Kidney (tissue), 14 donors: Measurements from ENCODE around the gene C16orf46. TPM values are rescaled to one million over a fixed set of nuclear protein-coding genes. Genes with fewer than 3 reads are reported as not detected.

Experiments
- DNase-seq, 5 donors: peaks; one replicate each; pipeline ENCODE4 v3.0.0-alpha.2; 2013 to 2020
- FAIRE-seq: peaks from 2 replicates; lab custom pipeline; 2012; peaks lifted over from hg19 to GRCh38; lab: Jason Lieb, UNC
- H3K27ac ChIP-seq, 2 donors: one replicate each; pipeline ENCODE4 v1.7.0; 2013; ENCODE audit warnings: low read depth in 2 of 2, low read length in 2 of 2, inconsistent platforms in 1 of 2
- H3K27me3 ChIP-seq: one replicate; pipeline ENCODE4 v1.7.1; 2013; ENCODE audit warnings: low read length, inconsistent platforms; ENCODE audit not compliant: control insufficient read depth, insufficient read depth
- H3K36me3 ChIP-seq, 3 donors: one replicate each; pipeline versions ENCODE4 v1.7.0 to v1.7.1; 2013; ENCODE audit warnings: low read length in 3 of 3, control low read depth in 1 of 3, inconsistent platforms in 1 of 3; ENCODE audit not compliant: insufficient read depth in 3 of 3, control insufficient read depth in 2 of 3
- H3K4me1 ChIP-seq, 3 donors: one replicate each; pipeline versions ENCODE4 v1.7.0 to v1.7.1; 2013; ENCODE audit warnings: low read length in 3 of 3, inconsistent platforms in 1 of 3, low read depth in 1 of 3; ENCODE audit not compliant: control insufficient read depth in 2 of 3, insufficient read depth in 2 of 3
- H3K4me3 ChIP-seq, 3 donors: one replicate each; pipeline versions ENCODE4 v1.7.0 to v1.8.1; 2013; ENCODE audit warnings: low read length in 3 of 3, control low read depth in 1 of 3, inconsistent platforms in 1 of 3
- H3K9ac ChIP-seq, 3 donors: one replicate each; pipeline versions ENCODE4 v1.7.0 to v1.7.1; 2013; ENCODE audit warnings: low read length in 3 of 3, control low read depth in 1 of 3, inconsistent platforms in 1 of 3
- H3K9me3 ChIP-seq, 3 donors: one replicate each; pipeline versions ENCODE4 v1.7.0 to v1.7.1; 2013; ENCODE audit warnings: low read length in 3 of 3, control low read depth in 1 of 3, inconsistent platforms in 1 of 3; ENCODE audit not compliant: control insufficient read depth in 2 of 3, insufficient read depth in 1 of 3
- intact Hi-C: fragments of 100-400 bp; cut with DNase I; formaldehyde crosslinking; loops from one replicate; pipeline ENCODE4 v1.11.1; 2022
- polyA plus RNA-seq: library from polyadenylated mRNA; stranded (reverse); fragments of 350-450 nt; fragmentation: Illumina TruSeq; extraction: RNeasy Lipid Tissue Mini Kit (QIAGEN cat#74804); gene quantifications from one replicate; pipeline ENCODE4 v1.2.3, GENCODE V29; 2014; ENCODE audit warnings: low read depth, low replicate concordance; ENCODE audit not compliant: insufficient read depth
- total RNA-seq: library from RNA; stranded (reverse); fragmentation: NEBNext Ultra II Directional; extraction: Animal tissue kit (Norgen Biotek cat#: 25700); gene quantifications from one replicate; pipeline ENCODE4 v1.2.1, GENCODE V29; 2021
- TF ChIP-seq, protein P1 (sequence below): IDR thresholded peaks from 3 replicates; pipeline ENCODE4 v1.5.1; 2012; ENCODE audit warnings: mild to moderate bottlenecking, moderate library complexity, borderline replicate concordance; ENCODE audit not compliant: insufficient read depth; ENCODE audit errors: extremely low read depth
- donor health status: control.
- donor health status: control.
- donor health status: control.
- donor health status: control.
- donor health status: control.
- donor health status: DM: yes; HTN: yes; CAD: no.
- donor health status: Normal renal cell carcinoma (clear cell type).

Gene C16orf46
- total and polyA plus RNA-seq, 2 donors from 2014 or later = 0.47 to 1.7 TPM

DNA sequence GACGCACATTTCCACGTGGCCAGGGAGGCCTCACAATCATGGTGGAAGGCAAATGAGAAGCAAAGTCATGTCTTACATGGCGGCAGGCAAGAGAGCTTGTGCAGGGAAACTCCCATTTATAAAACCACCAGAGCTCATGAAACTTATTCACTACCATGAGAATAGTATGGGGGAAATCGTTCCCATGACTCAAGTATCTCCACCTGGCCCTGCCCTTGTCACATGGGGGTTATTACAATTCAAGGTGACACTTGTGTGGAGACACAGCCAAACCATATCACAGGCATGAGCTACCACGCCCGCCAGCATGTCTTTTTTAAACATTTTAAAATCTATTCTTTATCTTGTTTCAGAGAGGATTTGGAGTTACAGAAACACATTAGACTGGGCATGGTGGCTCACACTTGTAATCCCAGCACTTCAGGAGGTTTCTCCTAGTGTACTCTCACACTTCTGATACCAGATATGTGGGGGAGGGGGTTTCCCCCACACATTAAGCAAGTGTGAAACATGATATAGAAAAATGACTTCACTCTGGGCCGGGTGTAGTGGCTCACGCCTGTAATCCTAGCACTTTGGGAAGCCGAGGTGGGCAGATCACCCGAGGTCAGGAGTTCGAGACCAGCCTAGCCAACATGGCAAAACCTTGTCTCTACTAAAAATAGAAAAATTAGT is 47.0 kb downstream of the C16orf46 start:
- no peak for FAIRE-seq
- TF ChIP-seq, protein P1, sequence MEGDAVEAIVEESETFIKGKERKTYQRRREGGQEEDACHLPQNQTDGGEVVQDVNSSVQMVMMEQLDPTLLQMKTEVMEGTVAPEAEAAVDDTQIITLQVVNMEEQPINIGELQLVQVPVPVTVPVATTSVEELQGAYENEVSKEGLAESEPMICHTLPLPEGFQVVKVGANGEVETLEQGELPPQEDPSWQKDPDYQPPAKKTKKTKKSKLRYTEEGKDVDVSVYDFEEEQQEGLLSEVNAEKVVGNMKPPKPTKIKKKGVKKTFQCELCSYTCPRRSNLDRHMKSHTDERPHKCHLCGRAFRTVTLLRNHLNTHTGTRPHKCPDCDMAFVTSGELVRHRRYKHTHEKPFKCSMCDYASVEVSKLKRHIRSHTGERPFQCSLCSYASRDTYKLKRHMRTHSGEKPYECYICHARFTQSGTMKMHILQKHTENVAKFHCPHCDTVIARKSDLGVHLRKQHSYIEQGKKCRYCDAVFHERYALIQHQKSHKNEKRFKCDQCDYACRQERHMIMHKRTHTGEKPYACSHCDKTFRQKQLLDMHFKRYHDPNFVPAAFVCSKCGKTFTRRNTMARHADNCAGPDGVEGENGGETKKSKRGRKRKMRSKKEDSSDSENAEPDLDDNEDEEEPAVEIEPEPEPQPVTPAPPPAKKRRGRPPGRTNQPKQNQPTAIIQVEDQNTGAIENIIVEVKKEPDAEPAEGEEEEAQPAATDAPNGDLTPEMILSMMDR = no peak
- Histone ChIP-seq H3K27me3 (no peaks in the 10 kb centered on the region), H3K9me3 (no peaks in the 10 kb centered on the region), H3K4me3 (no peak overlapping the region), H3K27ac (no peak overlapping the region), H3K9ac (no peak overlapping the region), H3K36me3 (no peaks in the 10 kb centered on the region), H3K4me1 (no peaks in the 10 kb centered on the region)
- no peak for DNase-seq
- intact Hi-C loops = loop anchor here (10.0 kb wide), 1 partner anchor 715 kb away; no protein-coding TSS in a partner anchor

DNA sequence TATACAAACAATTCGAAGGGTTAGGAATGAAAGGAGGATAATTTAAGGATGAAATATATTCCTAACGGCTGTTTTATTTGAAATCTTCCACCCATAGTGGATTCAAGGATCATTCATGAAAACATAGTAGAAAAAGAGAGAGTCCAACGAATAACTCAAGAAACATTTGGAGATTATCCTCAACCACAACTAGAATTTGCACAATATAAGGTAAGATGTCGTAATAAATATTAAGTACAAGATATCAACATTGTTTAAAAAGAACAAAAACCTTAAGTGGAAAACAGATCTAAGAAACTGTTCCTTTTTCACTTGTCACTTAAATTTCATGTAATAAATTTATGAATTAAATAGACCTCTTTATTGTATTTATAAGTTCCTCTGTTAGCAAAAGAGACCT is 50.6 kb downstream of the C16orf46 start:
- no peak for FAIRE-seq
- TF ChIP-seq, protein P1 = no peak
- no peaks in the 10 kb centered on the region for H3K9me3 ChIP-seq
- intact Hi-C loops = no loop called here
- H3K9ac ChIP-seq = no peak overlapping the region
- H3K4me1 ChIP-seq = no peaks in the 10 kb centered on the region
- no peaks in the 10 kb centered on the region for H3K27me3 ChIP-seq
- no peaks in the 10 kb centered on the region for H3K36me3 ChIP-seq
- no peak overlapping the region for H3K4me3 ChIP-seq
- no peak for DNase-seq
- H3K27ac ChIP-seq = no peak overlapping the region

DNA sequence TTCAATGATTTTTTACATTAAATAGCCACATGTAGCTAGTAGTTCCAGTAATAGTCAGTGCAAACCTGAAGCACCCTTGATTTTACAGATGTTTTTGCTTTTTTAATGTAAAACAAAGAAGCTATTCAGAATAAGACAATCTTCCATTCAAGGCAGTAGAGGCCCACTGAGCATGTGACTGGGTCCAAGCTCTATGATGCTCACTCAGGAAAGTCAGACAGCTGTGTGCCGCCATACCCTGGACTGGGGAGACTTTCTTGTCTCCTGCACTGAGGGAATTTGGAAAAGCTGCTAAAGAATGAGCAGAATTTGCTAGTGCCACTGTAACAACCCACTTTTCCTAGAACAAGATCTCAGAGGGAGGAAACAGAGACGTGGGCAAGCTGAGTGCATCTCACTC is 58.5 kb downstream of the C16orf46 start:
- H3K27me3 ChIP-seq = no peaks in the 10 kb centered on the region
- no peaks in the 10 kb centered on the region for H3K9me3 ChIP-seq
- no peak overlapping the region for H3K9ac ChIP-seq
- no peak overlapping the region for H3K27ac ChIP-seq
- no peaks in the 10 kb centered on the region for H3K4me1 ChIP-seq
- FAIRE-seq (no peak), DNase-seq (no peak)
- H3K36me3 ChIP-seq = peaks cover 2 to 10% (median 4%) of the 10 kb centered on the region in 3 donors
- H3K4me3 ChIP-seq = no peak overlapping the region
- intact Hi-C loops = no loop called here
- TF ChIP-seq, protein P1 = no peak

DNA sequence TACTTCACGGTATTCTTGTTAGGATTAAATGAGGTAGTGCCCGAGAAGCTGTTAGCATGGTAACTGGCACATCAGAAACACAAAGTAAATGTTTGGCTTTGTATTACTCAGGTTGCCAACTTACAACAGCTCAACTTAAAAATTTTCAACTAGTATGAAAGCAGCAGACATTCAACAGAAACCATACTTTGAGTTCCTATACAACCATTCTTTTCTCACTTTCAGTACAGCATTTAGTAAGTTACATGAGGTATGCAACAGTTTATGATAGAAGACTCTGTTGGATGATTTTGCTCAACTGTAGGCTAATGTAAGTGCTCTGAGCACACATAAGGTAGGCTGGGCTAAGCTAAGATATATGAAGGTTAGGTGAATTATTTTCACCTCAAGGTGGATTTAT is 62.4 kb downstream of the C16orf46 start:
- DNase-seq (no peak), FAIRE-seq (no peak)
- Histone ChIP-seq H3K9ac (no peak overlapping the region), H3K9me3 (no peaks in the 10 kb centered on the region), H3K4me3 (no peak overlapping the region), H3K27ac (no peak overlapping the region), H3K4me1 (no peaks in the 10 kb centered on the region), H3K27me3 (no peaks in the 10 kb centered on the region), H3K36me3 (peaks cover 0 to 10% (median 4%) of the 10 kb centered on the region in 3 donors)
- intact Hi-C loops = no loop called here
- TF ChIP-seq, protein P1 = no peak
